MCF 10A (cell line): ENCODE data around the gene PIP5KL1. TPM values are rescaled to one million over a fixed set of nuclear protein-coding genes. Genes with fewer than 3 reads are reported as not detected.

ENCODE experiments used
- BruUV-seq: library from RNA; stranded (reverse); fragments of 400-500 nt; replicated peaks from 2 replicates; lab custom pipeline; 2021; lab: Mats Ljungman, UMichigan
- CTCF ChIA-PET: fragments of 300-600 bp; sonication (Branson Sonifier 250); formaldehyde crosslinking; extraction: SDS; loops from one replicate; lab custom pipeline; 2021; ENCODE audit warnings: antibody characterized with exemption, inconsistent platforms; lab: Yijun Ruan, JAX
- POLR2A ChIA-PET: fragments of 300-600, 350-650 bp; sonication (Branson Sonifier 250); formaldehyde crosslinking; extraction: SDS; loops from one replicate; lab custom pipeline; 2020; ENCODE audit warnings: antibody characterized with exemption, inconsistent platforms; lab: Yijun Ruan, JAX
- DNase-seq: peaks from one replicate; pipeline ENCODE4 v3.0.0-alpha.2; 2018; ENCODE audit not compliant: unreplicated experiment
- H3K27ac Mint-ChIP-seq: one replicate; pipeline ENCODE4 v1.8.0; 2022; ENCODE audit warnings: mild to moderate bottlenecking, low read depth, mixed read lengths; ENCODE audit not compliant: unreplicated experiment
- H3K27me3 Mint-ChIP-seq: one replicate; pipeline ENCODE4 v1.8.0; 2022; ENCODE audit warnings: mixed read lengths; ENCODE audit not compliant: insufficient read depth, unreplicated experiment
- H3K36me3 Mint-ChIP-seq: one replicate; pipeline ENCODE4 v1.8.0; 2022; ENCODE audit warnings: mild to moderate bottlenecking, moderate library complexity, mixed read lengths; ENCODE audit not compliant: insufficient read depth, unreplicated experiment
- H3K4me1 Mint-ChIP-seq: one replicate; pipeline ENCODE4 v1.8.0; 2022; ENCODE audit warnings: mixed read lengths; ENCODE audit not compliant: insufficient read depth, unreplicated experiment
- H3K4me3 Mint-ChIP-seq: one replicate; pipeline ENCODE4 v1.8.0; 2022; ENCODE audit warnings: mild to moderate bottlenecking, moderate library complexity, mixed read lengths; ENCODE audit not compliant: unreplicated experiment
- H3K9me3 Mint-ChIP-seq: one replicate; pipeline ENCODE4 v1.8.0; 2022; ENCODE audit warnings: mixed read lengths; ENCODE audit not compliant: unreplicated experiment
- intact Hi-C: fragments of 100-400 bp; cut with micrococcal nuclease; formaldehyde crosslinking; loops from 2 replicates; pipeline ENCODE4 v1.14.1; 2022
- total RNA-seq: library from RNA; stranded (reverse); gene quantifications from 2 replicates; pipeline ENCODE4 v1.2.3, GENCODE V29; 2022
- TF ChIP-seq, protein P1 (sequence below): fragments of 200-600 bp; IDR thresholded peaks from one replicate; pipeline ENCODE4 v1.8.0; 2022; ENCODE audit warnings: antibody characterized with exemption, mild to moderate bottlenecking; ENCODE audit not compliant: unreplicated experiment

PIP5KL1 gene
- total RNA-seq, 1 experiment from 2014 or later: 4.0 TPM

DNA sequence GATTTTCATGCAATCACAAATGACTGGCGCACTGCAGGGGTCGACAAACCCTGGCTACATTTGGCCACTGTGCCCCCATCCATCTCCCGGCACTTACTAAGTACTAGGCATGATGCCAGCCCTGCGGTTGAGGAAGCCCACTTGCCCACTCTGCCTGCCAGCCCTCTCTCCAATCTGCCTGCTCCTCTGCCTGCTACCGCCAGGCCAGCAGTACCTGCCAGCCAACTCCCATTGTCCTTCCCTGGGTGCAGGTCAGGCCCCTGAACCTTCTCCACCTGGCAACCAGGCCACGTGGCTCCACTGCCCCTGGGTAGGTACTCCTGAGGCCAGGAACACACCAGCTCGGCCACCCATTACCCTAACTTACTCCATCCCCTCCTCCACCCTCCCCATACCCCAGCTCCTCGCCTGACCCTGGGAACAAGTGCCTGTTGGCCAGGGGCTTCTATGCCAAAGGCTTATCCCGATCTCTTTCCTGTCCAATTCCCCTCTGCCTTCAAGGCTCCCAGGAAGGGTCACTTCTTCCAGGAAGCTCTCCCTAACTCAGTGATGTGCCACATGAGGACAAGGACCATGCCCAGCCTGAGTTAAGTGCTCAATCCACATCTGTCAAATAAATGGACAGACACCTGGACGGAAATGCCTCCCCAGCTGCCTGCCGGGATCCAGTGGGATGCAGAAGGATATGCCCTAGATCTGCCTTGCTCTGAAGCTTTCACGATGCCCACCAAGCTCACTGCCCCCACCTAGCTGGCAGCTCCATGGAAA is 43.6 kb upstream of the PIP5KL1 start:
- BruUV-seq: no TSS peak
- Mint-ChIP-seq H3K4me3 (no peak overlapping the region), H3K4me1 (peaks cover 44% of the 10 kb centered on the region), H3K9me3 (no peaks in the 10 kb centered on the region), H3K27ac (no peak overlapping the region), H3K27me3 (no peaks in the 10 kb centered on the region), H3K36me3 (no peaks in the 10 kb centered on the region)
- TF ChIP-seq, protein P1, sequence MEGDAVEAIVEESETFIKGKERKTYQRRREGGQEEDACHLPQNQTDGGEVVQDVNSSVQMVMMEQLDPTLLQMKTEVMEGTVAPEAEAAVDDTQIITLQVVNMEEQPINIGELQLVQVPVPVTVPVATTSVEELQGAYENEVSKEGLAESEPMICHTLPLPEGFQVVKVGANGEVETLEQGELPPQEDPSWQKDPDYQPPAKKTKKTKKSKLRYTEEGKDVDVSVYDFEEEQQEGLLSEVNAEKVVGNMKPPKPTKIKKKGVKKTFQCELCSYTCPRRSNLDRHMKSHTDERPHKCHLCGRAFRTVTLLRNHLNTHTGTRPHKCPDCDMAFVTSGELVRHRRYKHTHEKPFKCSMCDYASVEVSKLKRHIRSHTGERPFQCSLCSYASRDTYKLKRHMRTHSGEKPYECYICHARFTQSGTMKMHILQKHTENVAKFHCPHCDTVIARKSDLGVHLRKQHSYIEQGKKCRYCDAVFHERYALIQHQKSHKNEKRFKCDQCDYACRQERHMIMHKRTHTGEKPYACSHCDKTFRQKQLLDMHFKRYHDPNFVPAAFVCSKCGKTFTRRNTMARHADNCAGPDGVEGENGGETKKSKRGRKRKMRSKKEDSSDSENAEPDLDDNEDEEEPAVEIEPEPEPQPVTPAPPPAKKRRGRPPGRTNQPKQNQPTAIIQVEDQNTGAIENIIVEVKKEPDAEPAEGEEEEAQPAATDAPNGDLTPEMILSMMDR: no peak
- ChIA-PET POLR2A (interaction anchor here (1.5 kb wide), 1 partner anchor 61 kb away, joined by 3 read pairs; no protein-coding TSS in a partner anchor), CTCF (interaction anchor here (0.6 to 5.2 kb wide), 5 partner anchors 19 to 112 kb away, joined by 3 to 27 read pairs (median 4); no protein-coding TSS in a partner anchor)
- intact Hi-C loops: no loop called here
- DNase-seq: no peak

DNA sequence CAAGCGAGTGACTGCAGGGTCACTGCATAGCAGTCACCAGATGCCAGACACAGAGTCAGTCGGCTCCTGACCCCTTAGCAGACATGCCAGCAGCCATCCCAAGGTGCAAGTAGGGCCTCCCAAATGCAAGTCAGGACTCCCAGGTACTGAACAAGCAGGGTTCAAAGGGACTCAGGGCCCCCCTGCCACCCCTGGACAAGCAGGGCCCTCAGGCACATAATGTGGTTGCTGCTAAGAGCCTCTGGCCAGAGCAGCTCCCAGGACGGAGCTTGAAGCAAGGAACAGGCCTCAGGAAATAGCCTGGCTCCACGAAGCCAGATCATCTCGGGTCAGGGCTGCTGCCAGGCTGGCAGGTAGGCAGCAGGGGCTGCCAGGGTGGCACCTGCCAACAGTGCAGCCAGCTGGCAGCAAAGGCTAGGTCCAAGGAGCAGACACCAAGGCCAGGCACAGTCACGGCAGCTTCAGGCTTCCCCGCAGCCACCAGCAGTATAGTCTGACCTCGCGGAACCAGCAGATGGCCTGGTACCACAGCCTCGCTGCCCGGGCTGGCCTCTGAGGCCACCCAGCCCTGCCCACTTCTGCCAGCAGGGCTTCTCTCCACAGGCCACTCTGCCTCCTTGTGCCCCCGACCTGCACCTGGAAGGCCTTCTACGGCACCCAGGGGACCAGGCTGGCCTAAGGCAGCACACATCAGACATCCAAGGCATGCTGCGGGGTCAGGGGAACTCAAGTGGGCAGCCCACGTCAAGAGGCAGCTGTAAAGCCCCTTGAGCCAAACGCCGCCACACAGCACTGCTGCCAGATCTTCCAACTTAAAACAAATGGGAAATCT is 42.8 kb upstream of the PIP5KL1 start:
- ChIA-PET CTCF (interaction anchor here (5.2 kb wide), 1 partner anchor 30 kb away, joined by 27 read pairs; no protein-coding TSS in a partner anchor), POLR2A (no interaction called here)
- Mint-ChIP-seq H3K4me1 (peaks cover 47% of the 10 kb centered on the region), H3K9me3 (no peaks in the 10 kb centered on the region), H3K4me3 (no peak overlapping the region), H3K36me3 (peaks cover 6% of the 10 kb centered on the region), H3K27me3 (no peaks in the 10 kb centered on the region), H3K27ac (no peak overlapping the region)
- intact Hi-C loops: no loop called here
- TF ChIP-seq, protein P1: no peak
- no peak for DNase-seq
- BruUV-seq: no TSS peak

DNA sequence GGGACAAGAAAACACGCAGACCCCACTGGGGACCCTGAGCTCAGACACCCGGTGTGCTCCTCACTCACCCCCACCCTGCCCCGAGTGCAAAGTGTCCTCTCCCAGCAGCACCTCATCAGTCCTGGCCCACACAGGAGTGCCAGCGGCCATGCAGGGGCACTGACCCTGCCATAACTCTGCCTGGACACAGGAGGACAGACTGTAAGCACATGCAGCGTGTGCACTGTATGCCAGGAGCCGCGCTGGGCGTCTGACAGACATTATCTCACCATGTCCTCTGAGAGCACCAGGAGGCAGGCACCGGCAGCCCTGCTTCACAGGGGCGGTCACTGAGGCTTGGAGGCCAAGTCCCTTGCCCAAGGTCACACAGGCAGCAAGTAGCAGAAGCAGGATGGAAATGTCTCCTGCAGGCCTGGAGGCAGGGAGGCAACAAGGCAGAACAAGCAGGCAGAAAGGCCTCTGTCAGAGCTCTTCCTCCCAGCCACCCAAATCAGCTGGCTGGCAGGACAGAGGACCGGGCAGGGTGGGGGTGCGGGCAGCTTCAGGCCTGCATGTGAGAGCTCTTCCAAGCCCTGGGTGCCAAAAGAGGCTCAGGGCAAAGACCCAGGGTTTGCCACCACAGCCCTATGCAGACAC is 41.8 kb upstream of the PIP5KL1 start:
- H3K4me1 Mint-ChIP-seq: peaks cover 56% of the 10 kb centered on the region
- no peak overlapping the region for H3K4me3 Mint-ChIP-seq
- intact Hi-C loops: no loop called here
- H3K27me3 Mint-ChIP-seq: no peaks in the 10 kb centered on the region
- DNase-seq: no peak
- TF ChIP-seq, protein P1: no peak
- BruUV-seq: no TSS peak
- H3K27ac Mint-ChIP-seq: no peak overlapping the region
- H3K36me3 Mint-ChIP-seq: peaks cover 6% of the 10 kb centered on the region
- H3K9me3 Mint-ChIP-seq: no peaks in the 10 kb centered on the region
- ChIA-PET CTCF (no interaction called here), POLR2A (no interaction called here)
